Gastrocnemius medialis (tissue), 4 donors: ENCODE measurements around the gene RNF144A.

ENCODE experiments used
- POLR2A ChIP-seq, 2 donors: fragments of 450-650 bp; IDR thresholded peaks; one replicate each; pipeline ENCODE4 v1.6.1; 2017; ENCODE audit warnings: antibody characterized with exemption in 2 of 2, mild to moderate bottlenecking in 2 of 2, moderate library complexity in 2 of 2
- TF ChIP-seq, protein P1 (sequence below), 5 experiments: fragments of 450-650 bp in 3 of 5; fragments of 200-600 bp in 2 of 5; sonication (generic) in 2 of 5; IDR thresholded peaks in 4 of 5; conservative IDR thresholded peaks in 1 of 5; 1 replicate in 4 of 5; 2 replicates in 1 of 5; pipeline ENCODE4 v1.5.1; 2016 to 2019; ENCODE audit warnings: antibody characterized with exemption in 5 of 5, mild to moderate bottlenecking in 3 of 5, moderate library complexity in 3 of 5

DNA sequence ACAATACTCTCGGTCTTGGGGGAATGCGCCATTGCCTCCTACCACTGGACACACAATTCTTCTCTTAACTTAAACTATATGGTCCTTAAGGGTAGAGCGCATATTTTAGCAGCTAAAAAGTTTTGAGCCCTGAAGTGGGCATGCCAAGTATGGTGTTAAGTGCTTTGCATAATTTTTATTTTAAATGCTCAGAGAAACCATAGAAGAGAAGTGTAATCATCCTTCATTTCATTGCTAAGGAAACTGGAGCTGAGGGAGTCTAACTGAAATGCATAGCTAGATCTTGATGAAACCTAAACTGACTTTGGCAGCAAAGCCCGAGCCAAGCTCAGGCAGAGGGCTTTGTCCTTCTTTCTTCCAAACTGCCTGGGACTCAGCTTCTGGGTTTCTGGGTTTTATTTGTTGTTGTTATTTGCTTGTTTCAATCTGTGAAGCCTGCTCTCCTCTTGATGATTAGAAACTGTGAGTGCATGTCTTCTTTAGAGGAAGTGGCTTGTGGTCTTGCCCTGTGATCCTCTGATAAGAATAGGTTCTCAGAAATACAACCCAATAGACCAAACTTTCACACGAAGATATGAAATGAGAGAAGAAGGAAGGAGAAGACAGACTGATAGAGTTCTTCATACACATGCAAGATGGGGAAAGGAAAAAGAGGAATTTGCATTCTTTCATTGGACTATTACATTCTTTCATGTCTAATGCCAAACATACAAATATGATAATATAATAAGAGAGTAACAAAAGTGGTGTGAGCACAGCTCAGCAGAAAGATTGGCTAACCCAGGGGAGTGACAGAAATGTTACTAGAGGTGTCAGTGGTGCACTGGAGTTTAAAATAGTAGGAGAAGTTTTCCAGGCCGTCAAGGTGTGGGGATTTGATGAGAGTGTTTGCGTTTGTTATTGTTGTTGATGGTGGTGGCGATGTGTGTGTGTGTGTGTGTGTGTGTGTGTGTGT lies 7.5 kb upstream of the RNF144A start:
- TF ChIP-seq, protein P1, sequence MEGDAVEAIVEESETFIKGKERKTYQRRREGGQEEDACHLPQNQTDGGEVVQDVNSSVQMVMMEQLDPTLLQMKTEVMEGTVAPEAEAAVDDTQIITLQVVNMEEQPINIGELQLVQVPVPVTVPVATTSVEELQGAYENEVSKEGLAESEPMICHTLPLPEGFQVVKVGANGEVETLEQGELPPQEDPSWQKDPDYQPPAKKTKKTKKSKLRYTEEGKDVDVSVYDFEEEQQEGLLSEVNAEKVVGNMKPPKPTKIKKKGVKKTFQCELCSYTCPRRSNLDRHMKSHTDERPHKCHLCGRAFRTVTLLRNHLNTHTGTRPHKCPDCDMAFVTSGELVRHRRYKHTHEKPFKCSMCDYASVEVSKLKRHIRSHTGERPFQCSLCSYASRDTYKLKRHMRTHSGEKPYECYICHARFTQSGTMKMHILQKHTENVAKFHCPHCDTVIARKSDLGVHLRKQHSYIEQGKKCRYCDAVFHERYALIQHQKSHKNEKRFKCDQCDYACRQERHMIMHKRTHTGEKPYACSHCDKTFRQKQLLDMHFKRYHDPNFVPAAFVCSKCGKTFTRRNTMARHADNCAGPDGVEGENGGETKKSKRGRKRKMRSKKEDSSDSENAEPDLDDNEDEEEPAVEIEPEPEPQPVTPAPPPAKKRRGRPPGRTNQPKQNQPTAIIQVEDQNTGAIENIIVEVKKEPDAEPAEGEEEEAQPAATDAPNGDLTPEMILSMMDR (IDR thresholded peaks at IDR 0.05 in 4 of 5, conservative IDR thresholded peaks at IDR 0.05 in 1 of 5) = no peak
- no peak for TF ChIP-seq POLR2A (IDR thresholded peaks at IDR 0.05)
